Ovary (tissue), 10 donors: Measurements from ENCODE around the gene TMEM50A. TPM values are rescaled to one million over a fixed set of nuclear protein-coding genes. Genes with fewer than 3 reads are reported as not detected.
"Not testable (repeated sequence)": the region's sequence is repeated elsewhere in the genome, so short reads cannot be mapped to it uniquely, and the experiment has no call there.

Experiments
- DNase-seq, 5 donors: peaks; one replicate each; pipeline ENCODE4 v3.0.0-alpha.2; 2019 to 2020
- H3K27ac ChIP-seq, 2 donors: fragments of 200-600 bp; one replicate each; pipeline versions ENCODE4 v1.5.1 to v1.8.0; 2019 to 2022
- H3K27me3 ChIP-seq: fragments of 200-600 bp; one replicate; pipeline ENCODE4 v1.8.0; 2022
- H3K36me3 ChIP-seq: fragments of 200-600 bp; sonication (generic); one replicate; pipeline ENCODE4 v1.5.1; 2019
- H3K4me1 ChIP-seq: one replicate; pipeline ENCODE4 v1.8.1; 2013; ENCODE audit warnings: mild to moderate bottlenecking, moderate library complexity; ENCODE audit not compliant: insufficient read depth
- H3K4me3 ChIP-seq: fragments of 200-600 bp; sonication (generic); one replicate; pipeline ENCODE4 v1.5.1; 2017
- H3K9me3 ChIP-seq, 2 donors: fragments of 200-600 bp in 1 of 2; sonication (generic) in 1 of 2; one replicate each; pipeline versions ENCODE4 v1.5.1 to v1.8.1; 2013 to 2019; ENCODE audit warnings: mild to moderate bottlenecking in 1 of 2, moderate library complexity in 1 of 2
- CTCF ChIP-seq, 3 donors: fragments of 450-650 bp in 2 of 3; fragments of 200-600 bp in 1 of 3; IDR thresholded peaks; one replicate each; pipeline versions ENCODE4 v1.5.1 to v1.8.0; 2016 to 2022; ENCODE audit warnings: antibody characterized with exemption in 3 of 3, mild to moderate bottlenecking in 1 of 3
- EP300 ChIP-seq: sonication (generic); formaldehyde crosslinking; IDR thresholded peaks from one replicate; pipeline ENCODE4 v1.6.1; 2017; ENCODE audit warnings: antibody characterized with exemption
- POLR2A ChIP-seq: fragments of 450-650 bp; IDR thresholded peaks from one replicate; pipeline ENCODE4 v1.6.1; 2017; ENCODE audit warnings: antibody characterized with exemption, mild to moderate bottlenecking, moderate library complexity
- WGBS, 3 donors: extraction: QIAGEN DNeasy Blood & Tissue Kit in 1 of 3; methylation state at CpG; one replicate each; pipeline versions ENCODE4 v1.1.5 to v1.1.7; 2013 to 2017; 5-methylcytosine and 5-hydroxymethylcytosine counted together
- intact Hi-C, 4 donors: fragments of 100-400 bp; cut with DNase I; formaldehyde crosslinking; loops; one replicate each; pipeline versions ENCODE4 v1.11.0 to v1.15.1; 2022 to 2023
- long read RNA-seq, 3 donors: library from polyadenylated mRNA in 2 of 3; unstranded in 2 of 3; transcript quantifications; one replicate each; pipeline ENCODE4 v2.0.0 and lab custom pipeline, GENCODE V29; 2021 to 2026
- polyA plus RNA-seq, 2 donors: library from polyadenylated mRNA; stranded (reverse); fragments of 200-250 nt in 1 of 2; fragments of 350-450 nt in 1 of 2; fragmentation: Illumina TruSeq in 1 of 2; extraction: RNeasy Lipid Tissue Mini Kit (QIAGEN cat#74804) in 1 of 2; gene quantifications; one replicate each; pipeline ENCODE4 v1.2.3, GENCODE V29; 2013 to 2014
- total RNA-seq, 7 donors: library from RNA; depleted of rRNA in 2 of 7; stranded (reverse); fragments of >200 nt in 2 of 7; fragmentation: NEBNext Ultra II Directional in 3 of 7; extraction: Animal tissue kit (Norgen Biotek cat#: 25700) in 3 of 7; gene quantifications; one replicate each; pipeline versions ENCODE4 v1.1.0 to v1.2.4, GENCODE V29; 2016 to 2023
- donor health status: DM: no; HTN: no; CAD: no; lungs with moderate emphysema.
- donor health status: DM: no; HTN: no; CAD: no.
- donor health status: Bipolar disorder and iron deficiency.
- donor health status: DM: yes; HTN: yes; CAD: no.
- donor health status: DM: no; HTN: no; CAD: no.
- donor health status: DM: yes; HTN: yes; CAD: no.

TMEM50A gene
- total RNA-seq (10 to 100 TPM; 50.0 to 74.9 (median 53.9) TPM), polyA plus RNA-seq (100 to 1,000 TPM in 1 of 2 donors, 10 to 100 TPM in 1; 61.2 to 140 TPM)
- long read RNA-seq, donor 1, transcript TMEM50A-201 (7 exons, 2,683 nt) = major isoform, 85 of 91 reads
- long read RNA-seq, donor 1, partial matches to known transcripts = 2 of 91 reads
- long read RNA-seq, donor 1, other reads (novel, unspliced or antisense) = 0 of 91 reads
- long read RNA-seq, donor 2, transcript TMEM50A-201 (7 exons, 2,683 nt) = major isoform, 72 of 142 reads
- long read RNA-seq, donor 2, partial matches to known transcripts = 70 of 142 reads
- long read RNA-seq, donor 2, other reads (novel, unspliced or antisense) = 0 of 142 reads
- long read RNA-seq, donor 3, transcript TMEM50A-201 (7 exons, 2,683 nt) = major isoform, 71 of 82 reads
- long read RNA-seq, donor 3, partial matches to known transcripts = 3 of 82 reads
- long read RNA-seq, donor 3, other reads (novel, unspliced or antisense) = 2 of 82 reads

- H3K9me3 ChIP-seq = no peaks in the 10 kb centered on the region
- intact Hi-C loops = no loop called here
Observed at GRCh38 chr1:25338188-25338981, at the start of gene TMEM50A. TMEM50A (plus strand) TSS chr1:25338334; CDS start chr1:25340487, 2,153 bp downstream.

GRCh38 chr1:25288573-25289101, 49.5 kb upstream of the TMEM50A start:
- WGBS, 3 donors = 79 to 92% (median 85%) methylated on average over 2 to 3 of the region's 8 CpGs
- intact Hi-C loops = loop anchor here in 1 of 4 donors (10.0 kb wide), 1 partner anchor 126 kb away; no protein-coding TSS in a partner anchor
- H3K4me1 ChIP-seq, H3K27me3 ChIP-seq, H3K27ac ChIP-seq, H3K4me3 ChIP-seq, H3K36me3 ChIP-seq, DNase-seq, H3K9me3 ChIP-seq: not testable (repeated sequence)

More at GRCh38 chr1:25338188-25338981, at the start of gene TMEM50A:
- TF ChIP-seq POLR2A = peak; percentile 41
- no peak for TF ChIP-seq EP300
- TF ChIP-seq CTCF (IDR thresholded peaks at IDR 0.05) = no peak
- 1% methylated on average over 70 to 72 of the region's 75 CpGs for WGBS, 3 donors
- H3K27me3 ChIP-seq = no peaks in the 10 kb centered on the region
- peaks cover 3% of the 10 kb centered on the region for H3K4me1 ChIP-seq
- H3K36me3 ChIP-seq = no peaks in the 10 kb centered on the region
- peak within 1 kb of the TSS; percentile 73 for H3K4me3 ChIP-seq
- H3K27ac ChIP-seq = peak within 1 kb of the TSS; percentile 3 to 80
- DNase-seq = peak; percentile 88 to 94 (median 92)

GRCh38 chr1:25290043-25290442, 48.1 kb upstream of the TMEM50A start:
- H3K4me3 ChIP-seq, H3K27ac ChIP-seq, intact Hi-C loops, H3K36me3 ChIP-seq, H3K27me3 ChIP-seq, H3K4me1 ChIP-seq, DNase-seq, H3K9me3 ChIP-seq: not testable (repeated sequence)
- 47 to 100% (median 77%) methylated on average over 1 to 5 of the region's 6 CpGs for WGBS, 3 donors

- 42 to 63% (median 56%) methylated on average over 2 of the region's 2 CpGs for WGBS, 3 donors
- H3K27me3 ChIP-seq, H3K9me3 ChIP-seq, intact Hi-C loops, H3K27ac ChIP-seq, DNase-seq, H3K4me3 ChIP-seq, H3K36me3 ChIP-seq, H3K4me1 ChIP-seq: not testable (repeated sequence)
Observed at GRCh38 chr1:25293426-25293825, 44.7 kb upstream of the TMEM50A start.

- H3K4me3 ChIP-seq, H3K4me1 ChIP-seq, H3K9me3 ChIP-seq, H3K36me3 ChIP-seq, intact Hi-C loops, DNase-seq, H3K27me3 ChIP-seq, H3K27ac ChIP-seq: not testable (repeated sequence)
- 75 to 94% (median 81%) methylated on average over 5 to 7 of the region's 14 CpGs for WGBS, 3 donors
Observed at GRCh38 chr1:25294889-25295826, 43.0 kb upstream of the TMEM50A start.

GRCh38 chr1:25296501-25296900, 41.6 kb upstream of the TMEM50A start:
- H3K27me3 ChIP-seq, DNase-seq, H3K9me3 ChIP-seq, H3K4me1 ChIP-seq, intact Hi-C loops, H3K27ac ChIP-seq, H3K36me3 ChIP-seq, H3K4me3 ChIP-seq: not testable (repeated sequence)
- 63 to 76% (median 74%) methylated on average over 4 to 8 of the region's 8 CpGs for WGBS, 3 donors

- H3K27ac ChIP-seq, intact Hi-C loops, H3K36me3 ChIP-seq, DNase-seq, H3K27me3 ChIP-seq, H3K4me3 ChIP-seq, H3K4me1 ChIP-seq, H3K9me3 ChIP-seq: not testable (repeated sequence)
- 85 to 91% (median 90%) methylated on average over 6 to 9 of the region's 9 CpGs for WGBS, 3 donors
Observed at GRCh38 chr1:25300729-25301128, 37.4 kb upstream of the TMEM50A start.

- DNase-seq, H3K36me3 ChIP-seq, H3K27ac ChIP-seq, H3K27me3 ChIP-seq, H3K4me3 ChIP-seq, H3K9me3 ChIP-seq, intact Hi-C loops, H3K4me1 ChIP-seq: not testable (repeated sequence)
- 85 to 94% (median 89%) methylated on average over 3 of the region's 3 CpGs for WGBS, 3 donors
Observed at GRCh38 chr1:25302330-25302729, 35.8 kb upstream of the TMEM50A start.

GRCh38 chr1:25304936-25305335, 33.2 kb upstream of the TMEM50A start:
- H3K4me1 ChIP-seq, H3K36me3 ChIP-seq, H3K9me3 ChIP-seq, H3K27me3 ChIP-seq, H3K27ac ChIP-seq, intact Hi-C loops, H3K4me3 ChIP-seq, DNase-seq: not testable (repeated sequence)
- WGBS, 3 donors = 76 to 84% (median 82%) methylated on average over 4 of the region's 4 CpGs
